ENCODE measurements around the gene IRGQ.

- TF ChIP-seq POLR2A (IDR thresholded peaks at IDR 0.05; ENCODE audit: low read length) (no peak), GATA1 (IDR thresholded peaks at IDR 0.05; ENCODE audit: low read depth, low read length) (no peak)
Measured at GRCh38 chr19:43623889-43624670, 28.1 kb upstream of the IRGQ start.

Measured in erythroblast (primary cell).